Renal cortex interstitium (tissue), 15 donors: ENCODE measurements around the gene FMO3. TPM values are rescaled to one million over a fixed set of nuclear protein-coding genes. Genes with fewer than 3 reads are reported as not detected.

ENCODE experiments used
- DNase-seq, 11 donors: peaks; one replicate each; pipeline ENCODE4 v3.0.0-alpha.2; 2013; ENCODE audit warnings: low read depth in 9 of 11, low spot score in 4 of 11; ENCODE audit errors: extremely low read depth in 1 of 11
- long read RNA-seq, 16 experiments: transcript quantifications; one replicate each; lab custom pipeline, GENCODE V29; 2026
- polyA plus RNA-seq, 3 donors: library from polyadenylated mRNA; unstranded; fragments of 120-200 nt; gene quantifications; one replicate each; pipeline ENCODE4 v1.2.1, GENCODE V29; 2013; ENCODE audit not compliant: insufficient read length in 3 of 3

Gene FMO3
- polyA plus RNA-seq, result under 1 TPM; 0.12 to 0.17 (median 0.12) TPM
- long read RNA-seq, donor 1, result 0 reads
- long read RNA-seq, donor 2, result 0 reads
- long read RNA-seq, donor 3, result 0 reads
- long read RNA-seq, donor 4, result 0 reads
- long read RNA-seq, donor 5, result 0 reads
- long read RNA-seq, donor 6, result 0 reads
- long read RNA-seq, donor 7, result 0 reads
- long read RNA-seq, donor 8, result 0 reads
- long read RNA-seq, donor 9, result 0 reads
- long read RNA-seq, donor 10, result 0 reads
- long read RNA-seq, donor 11, result 0 reads
- long read RNA-seq, donor 12, result 0 reads
- long read RNA-seq, donor 13, result 0 reads
- long read RNA-seq, donor 14, result 0 reads
- long read RNA-seq, donor 15, result 0 reads
- long read RNA-seq, donor 16, result 0 reads

DNA sequence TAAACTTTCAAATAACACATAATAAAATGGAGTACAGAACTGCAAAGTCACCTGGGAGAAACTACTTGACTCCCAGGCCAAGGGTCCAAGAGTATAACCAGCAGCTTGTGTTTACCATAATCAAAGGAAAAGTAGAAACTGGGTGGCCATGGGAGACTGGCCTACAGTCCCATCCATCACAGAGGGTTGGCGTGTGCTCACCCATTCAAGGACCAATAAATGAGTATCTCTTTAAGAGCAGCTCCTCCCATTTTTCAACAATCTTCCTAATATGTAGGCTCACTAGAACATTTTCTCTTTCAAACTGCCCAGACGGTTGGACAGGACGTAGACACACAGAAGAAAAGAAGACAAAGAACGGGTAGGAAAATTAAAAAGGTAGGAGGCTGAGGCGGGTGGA, at the start of gene FMO3:
Gene FMO3 (plus strand): TSS at position 302 of the 400 bp plus-strand sequence. CDS start 1,754 bp downstream, outside the sequence.
- DNase-seq, result no peak

DNA sequence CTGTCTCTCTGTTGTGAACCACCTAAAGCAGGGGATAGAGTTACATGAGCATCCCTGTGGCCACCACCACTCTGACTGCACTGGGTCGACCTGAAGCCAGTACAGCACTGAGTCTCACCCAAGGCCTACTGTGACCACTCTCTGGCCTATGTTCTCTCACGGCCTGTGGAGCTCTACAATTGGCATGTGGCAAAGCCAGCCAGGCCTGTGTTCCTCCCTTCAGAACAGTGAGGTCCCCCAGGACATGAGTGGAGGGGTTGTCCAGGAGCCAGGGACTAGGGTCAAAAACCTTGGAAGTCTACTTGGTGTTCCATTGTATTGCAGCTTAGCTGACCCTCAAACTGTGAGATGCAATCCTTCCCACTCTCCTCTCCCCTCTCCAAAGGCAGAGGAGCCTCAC, 42.7 kb upstream of the FMO3 start:
- no peak for DNase-seq

- DNase-seq, result no peak
These were observed 37.7 kb upstream of the FMO3 start for GRCh38 chr1:171052977-171053376.

GRCh38 chr1:171055966-171056643, 34.6 kb upstream of the FMO3 start:
- DNase-seq, result no peak

DNA sequence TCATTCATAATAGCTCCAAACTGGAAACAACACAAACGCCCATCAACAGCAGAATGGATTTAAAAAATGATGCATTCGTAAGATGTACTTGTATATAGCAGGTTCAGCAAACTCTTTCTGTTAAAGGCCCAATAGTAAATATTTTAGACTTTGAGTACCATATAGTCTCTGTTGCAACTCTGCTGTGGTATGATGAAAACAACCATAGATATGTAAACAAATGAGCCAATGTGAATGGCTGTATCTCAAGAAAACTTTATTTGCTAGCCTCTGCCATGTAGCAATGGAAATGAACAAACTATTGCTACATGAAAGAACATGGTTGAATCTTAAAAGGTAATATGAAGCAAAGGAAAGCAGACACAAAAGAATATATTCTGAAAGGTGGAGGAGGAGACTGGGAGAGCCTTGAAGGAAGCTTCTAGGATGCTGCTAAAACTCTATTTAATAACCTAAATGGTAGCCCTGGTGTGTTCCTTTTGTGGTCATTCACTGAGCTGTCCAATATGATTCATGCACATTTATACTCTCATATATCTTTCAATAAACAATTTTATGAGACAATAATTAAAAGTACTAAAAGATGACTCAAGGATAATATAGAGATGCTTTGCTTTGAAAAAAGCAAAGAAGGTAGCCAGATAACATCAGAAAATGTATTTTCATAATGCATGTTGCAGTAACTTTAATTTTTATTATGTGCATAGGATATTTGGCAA, 29.1 kb upstream of the FMO3 start:
- DNase-seq, result no peak

- DNase-seq, result no peak
These were observed 27.8 kb upstream of the FMO3 start for GRCh38 chr1:171062902-171063301.

DNA sequence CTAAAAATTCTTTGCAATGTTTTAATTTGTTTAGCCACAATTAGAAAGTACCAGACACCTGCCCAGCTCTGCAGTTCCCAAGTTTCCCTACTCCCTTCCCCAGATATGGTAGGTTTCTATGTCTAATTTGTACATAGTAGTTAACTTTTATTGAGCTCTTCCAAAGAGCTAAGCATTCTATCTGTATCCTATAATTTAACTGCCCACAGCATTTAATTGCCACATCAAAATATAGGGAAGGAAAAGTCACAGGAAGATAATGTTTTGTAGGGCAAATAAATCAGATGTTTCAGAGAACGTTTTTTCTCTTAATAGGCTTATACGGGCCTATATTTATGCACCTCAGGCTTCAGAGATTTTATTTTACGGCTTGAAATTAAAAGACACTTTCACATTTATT, 15.7 kb upstream of the FMO3 start:
- no peak for DNase-seq

DNA sequence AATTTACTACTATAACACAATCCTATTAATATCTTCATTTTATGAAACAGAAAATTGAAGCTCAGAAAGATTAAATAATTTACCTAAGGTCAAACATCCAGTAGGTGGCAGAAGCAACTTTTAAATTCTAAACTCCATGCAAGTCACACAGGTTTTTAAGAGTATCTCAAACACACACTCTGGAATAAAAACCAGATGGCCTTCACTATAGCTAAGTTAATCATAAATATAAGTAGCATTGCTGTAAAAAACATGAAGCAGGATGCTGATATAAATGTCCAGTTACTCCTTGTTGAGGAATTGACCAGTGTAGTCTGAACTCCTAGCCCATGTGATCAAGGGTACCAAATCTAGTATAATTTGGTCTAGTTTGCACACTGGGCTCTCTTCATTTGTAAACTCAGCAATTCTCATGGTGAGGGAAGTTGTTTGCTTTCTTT, 9.4 kb upstream of the FMO3 start:
- DNase-seq, result peak in 7 of 11 donors; percentile 2 to 26 (median 17)

DNA sequence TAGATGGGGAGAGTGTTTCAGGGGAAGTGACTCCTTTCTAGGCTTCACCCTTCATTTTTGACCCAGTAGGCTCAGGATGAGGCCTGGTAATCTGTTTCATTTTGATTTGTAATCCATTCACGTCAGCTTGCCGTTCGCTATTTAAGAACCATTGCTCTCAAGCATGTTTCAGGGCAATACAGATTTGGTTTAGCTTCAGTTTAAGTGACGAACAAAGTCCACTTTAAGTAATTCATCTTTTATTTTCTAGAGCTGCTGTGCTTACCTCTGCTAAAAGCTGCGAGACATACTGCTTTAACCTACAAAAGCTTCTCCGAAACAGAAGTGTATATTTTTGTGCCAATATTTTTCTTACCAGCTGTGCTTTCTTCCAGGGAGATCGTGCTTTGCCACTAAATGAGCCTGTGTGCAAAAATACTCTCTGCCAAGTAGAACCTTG, 8.9 kb upstream of the FMO3 start:
- DNase-seq, result no peak

DNA sequence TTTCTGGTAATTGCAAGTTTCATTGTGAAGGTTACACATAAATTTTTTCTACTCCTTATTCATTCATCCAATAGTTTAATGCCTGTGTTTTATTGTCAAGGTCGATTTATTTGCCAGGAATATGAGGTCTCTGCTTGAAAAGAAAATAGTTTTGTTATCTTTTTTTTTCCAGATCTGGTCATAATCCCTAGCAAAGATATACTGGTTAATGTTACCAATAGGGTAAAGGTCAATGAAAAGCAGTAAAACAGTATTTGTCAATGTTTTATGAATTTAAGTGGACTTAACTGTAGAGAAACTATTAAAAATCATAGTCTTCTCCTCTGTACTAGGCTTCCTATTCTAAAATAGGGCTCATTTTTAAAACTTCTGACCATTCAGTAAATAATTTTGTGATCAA, 8.1 kb upstream of the FMO3 start:
- no peak for DNase-seq

- no peak for DNase-seq
These were observed 7.5 kb upstream of the FMO3 start for GRCh38 chr1:171083222-171083621.

GRCh38 chr1:171084091-171084490, 6.6 kb upstream of the FMO3 start:
- no peak for DNase-seq

GRCh38 chr1:171084870-171085269, 5.8 kb upstream of the FMO3 start:
- DNase-seq, result no peak

DNA sequence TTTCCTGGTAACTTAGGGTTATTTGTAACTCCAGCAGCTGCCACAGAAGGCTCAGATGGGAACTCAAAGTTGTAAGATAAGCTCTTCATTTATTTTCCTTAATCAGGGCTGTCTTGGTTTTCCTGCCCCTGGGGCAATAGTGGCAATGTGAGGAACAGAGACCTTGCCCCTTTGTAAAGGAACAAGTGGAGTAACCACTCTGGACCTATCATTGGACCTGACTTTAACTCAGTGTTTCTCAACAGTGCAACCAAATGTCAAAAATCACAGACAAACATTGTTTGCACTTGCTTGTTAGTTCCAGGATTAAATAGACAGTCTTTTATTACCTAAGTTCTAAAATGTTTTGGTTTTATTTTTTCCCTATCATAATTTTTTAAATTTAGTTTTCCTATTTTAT, 2.8 kb upstream of the FMO3 start:
- no peak for DNase-seq

DNA sequence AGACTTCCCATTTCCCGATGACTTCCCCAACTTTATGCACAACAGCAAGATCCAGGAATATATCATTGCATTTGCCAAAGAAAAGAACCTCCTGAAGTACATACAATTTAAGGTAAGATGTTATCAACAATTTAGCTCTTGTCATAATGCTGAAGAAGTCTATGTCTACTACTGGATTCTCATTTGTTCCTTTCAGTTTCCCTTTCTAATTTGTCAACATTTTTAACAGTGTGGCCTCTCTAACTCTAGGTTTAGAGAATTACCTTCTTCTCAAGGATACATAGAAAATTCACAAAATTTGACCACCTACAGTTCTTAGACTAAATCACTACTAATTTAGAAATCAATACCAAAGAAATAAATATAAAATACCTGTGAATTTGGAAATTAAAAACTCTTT, 13.2 kb downstream of the FMO3 start:
- DNase-seq, result no peak

- DNase-seq, result no peak
These were observed 16.7 kb downstream of the FMO3 start for GRCh38 chr1:171107262-171107940.

GRCh38 chr1:171107969-171108368, 17.3 kb downstream of the FMO3 start:
- no peak for DNase-seq

DNA sequence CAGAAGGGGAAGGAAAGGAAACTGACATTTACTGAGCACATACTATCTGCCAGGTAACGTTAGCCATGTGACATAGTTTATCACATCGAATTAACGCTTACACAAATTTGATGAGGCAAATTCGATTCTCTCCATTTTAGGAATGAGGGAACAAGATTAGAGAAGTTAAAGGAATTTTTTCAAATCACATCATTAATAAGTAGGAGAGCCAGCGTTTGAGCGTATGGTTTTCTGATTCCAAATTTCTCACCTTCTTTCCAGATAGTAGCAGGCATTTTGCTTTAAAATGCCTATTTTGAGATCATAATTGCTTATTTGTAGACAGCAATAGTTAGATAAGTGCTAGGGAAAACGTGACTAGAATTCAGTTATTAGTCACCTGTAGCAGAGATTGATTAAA, 19.3 kb downstream of the FMO3 start:
- DNase-seq, result no peak

- DNase-seq, result no peak
These were observed 20.1 kb downstream of the FMO3 start for GRCh38 chr1:171110621-171111326.
